HG03135 (cell line): ENCODE data around the gene ZNF232.
"Not testable (repeated sequence)": the region's sequence is repeated elsewhere in the genome, so short reads cannot be mapped to it uniquely, and the experiment has no call there.

Experiments used
- ATAC-seq: cut with Tn5 transposase; IDR thresholded peaks from one replicate; pipeline ENCODE4 v1.9.1; 2021; ENCODE audit warnings: mild to moderate bottlenecking, moderate library complexity; ENCODE audit not compliant: unreplicated experiment

The ZNF232 gene

GRCh38 chr17:5099271-5099670 lies 12.4 kb downstream of the ZNF232 start:
- ATAC-seq, result no peak

DNA sequence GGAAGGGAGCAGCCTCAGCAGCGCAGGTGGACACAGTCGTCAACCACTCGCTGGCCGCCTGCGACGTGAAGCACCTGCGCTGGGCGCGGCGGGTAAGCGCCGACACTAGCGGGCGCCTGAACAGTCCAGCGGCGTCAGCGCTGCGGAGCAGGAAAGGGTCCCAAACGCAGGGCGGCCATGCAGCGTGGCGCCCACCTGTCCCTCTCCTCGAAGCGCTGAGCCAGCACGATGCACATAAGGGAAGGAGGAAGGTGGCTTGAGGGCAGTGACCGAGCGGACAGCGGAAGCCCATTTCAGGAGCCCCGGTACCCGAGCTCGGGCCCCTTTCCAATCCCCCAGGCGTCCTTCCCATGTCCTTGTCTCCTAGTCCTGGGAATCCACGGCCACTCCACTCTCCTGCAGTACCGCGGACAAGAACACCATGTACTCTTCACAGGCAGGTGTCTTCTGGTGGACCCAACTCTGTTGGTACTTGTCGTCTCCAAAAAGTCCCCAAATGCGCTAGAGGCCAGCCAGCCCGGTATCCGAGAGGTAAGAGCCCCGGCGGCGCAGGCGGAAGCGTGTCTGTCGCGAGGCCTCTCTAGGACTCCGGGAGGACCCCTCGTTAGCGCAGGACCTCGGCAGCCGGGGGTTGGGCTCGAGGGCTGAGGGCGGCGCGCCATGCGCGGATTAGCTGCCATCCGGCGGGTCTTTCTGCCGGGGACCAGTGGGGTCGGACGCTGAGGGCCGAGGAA lies 14.4 kb downstream of the ZNF232 start:
- no peak for ATAC-seq

DNA sequence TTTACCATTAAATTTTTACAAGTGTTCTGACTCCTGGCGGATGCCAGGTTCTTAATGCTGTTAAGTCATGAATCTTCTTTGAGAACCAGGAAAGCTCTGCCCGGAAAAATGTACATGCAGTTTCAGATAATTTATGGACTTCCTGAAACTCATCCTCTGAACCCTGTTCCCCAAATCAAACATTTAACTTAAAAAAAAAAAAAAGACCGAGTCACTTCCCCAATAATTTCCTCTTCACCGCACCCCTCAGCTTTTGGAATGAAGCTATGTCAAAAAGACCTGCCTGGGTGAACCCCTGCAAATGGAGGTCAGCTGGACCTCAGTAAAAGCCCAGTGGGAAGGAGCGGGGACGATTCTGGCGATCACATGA lies 15.0 kb downstream of the ZNF232 start:
- ATAC-seq, result no peak

DNA sequence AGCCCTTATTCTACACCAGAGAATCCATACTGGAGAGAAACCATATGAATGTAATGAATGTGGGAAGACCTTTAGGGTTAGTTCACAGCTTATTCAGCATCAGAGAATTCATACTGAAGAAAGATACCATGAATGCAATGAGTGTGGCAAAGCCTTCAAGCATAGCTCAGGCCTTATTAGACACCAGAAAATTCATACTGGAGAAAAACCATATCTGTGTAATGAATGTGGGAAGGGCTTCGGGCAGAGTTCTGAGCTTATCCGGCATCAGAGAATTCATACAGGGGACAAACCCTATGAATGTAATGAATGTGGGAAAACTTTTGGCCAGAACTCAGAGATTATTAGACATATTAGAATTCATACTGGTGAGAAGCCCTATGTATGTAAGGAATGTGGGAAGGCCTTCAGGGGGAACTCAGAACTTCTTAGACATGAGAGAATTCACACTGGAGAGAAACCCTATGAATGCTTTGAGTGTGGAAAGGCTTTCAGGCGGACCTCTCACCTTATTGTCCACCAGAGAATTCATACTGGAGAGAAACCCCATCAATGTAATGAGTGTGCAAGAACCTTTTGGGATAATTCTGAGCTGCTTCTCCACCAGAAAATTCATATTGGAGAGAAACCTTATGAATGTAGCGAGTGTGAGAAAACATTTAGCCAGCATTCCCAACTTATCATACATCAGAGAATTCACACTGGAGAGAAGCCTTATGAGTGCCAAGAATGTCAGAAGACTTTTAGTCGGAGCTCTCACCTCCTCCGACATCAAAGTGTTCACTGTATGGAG lies 19.3 kb downstream of the ZNF232 start:
- no peak for ATAC-seq

- ATAC-seq, result no peak
These were observed 31.1 kb downstream of the ZNF232 start for GRCh38 chr17:5080591-5080990.

- ATAC-seq, result peak; percentile 85
These were observed 33.3 kb downstream of the ZNF232 start, which contains the start of gene ZFP3 for GRCh38 chr17:5078106-5079028. ZFP3 (plus strand) TSS chr17:5078467; CDS start chr17:5091505, 13,038 bp downstream.

- no peak for ATAC-seq
These were observed 33.9 kb downstream of the ZNF232 start for GRCh38 chr17:5077781-5078105.

DNA sequence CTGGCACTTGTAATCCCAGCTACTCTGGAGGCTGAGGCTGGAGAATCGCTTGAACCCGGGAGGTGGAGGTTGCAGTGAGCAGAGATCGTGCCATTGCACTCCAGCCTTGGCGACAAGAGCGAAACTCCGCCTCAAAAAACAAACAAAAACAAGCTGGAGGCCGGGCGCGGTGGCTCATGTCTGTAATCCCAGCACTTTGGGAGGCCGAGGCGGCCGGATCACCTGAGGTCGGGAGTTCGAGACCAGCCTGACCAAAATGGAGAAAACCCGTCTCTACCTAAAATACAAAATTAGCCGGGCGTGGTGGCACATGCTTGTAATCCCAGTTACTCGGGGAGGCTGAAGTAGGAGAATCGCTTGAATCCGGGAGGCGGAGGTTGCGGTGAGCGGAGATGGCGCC lies 34.4 kb downstream of the ZNF232 start:
- not testable (repeated sequence) for ATAC-seq

DNA sequence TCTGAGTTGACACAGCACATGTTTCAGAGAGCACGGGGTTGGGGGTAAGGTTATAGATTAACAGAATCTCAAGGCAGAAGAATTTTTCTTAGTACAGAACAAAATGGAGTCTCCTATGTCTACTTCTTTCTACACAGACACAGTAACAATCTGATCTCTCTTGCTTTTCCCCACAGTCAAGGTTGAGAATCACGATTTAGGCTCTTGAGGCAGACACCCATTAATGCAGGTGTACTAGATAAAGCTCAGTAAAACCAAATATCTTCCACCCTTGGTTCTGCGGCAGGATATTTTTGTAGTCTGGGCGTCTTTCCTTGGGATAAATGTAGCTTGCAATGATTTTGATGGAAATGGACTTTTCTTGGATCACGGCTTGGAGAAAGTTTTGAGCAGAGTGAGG lies 36.2 kb downstream of the ZNF232 start:
- ATAC-seq, result not testable (repeated sequence)

GRCh38 chr17:5069724-5070123 lies 42.0 kb downstream of the ZNF232 start:
- no peak for ATAC-seq

GRCh38 chr17:5068236-5068635 lies 43.4 kb downstream of the ZNF232 start:
- ATAC-seq, result no peak

DNA sequence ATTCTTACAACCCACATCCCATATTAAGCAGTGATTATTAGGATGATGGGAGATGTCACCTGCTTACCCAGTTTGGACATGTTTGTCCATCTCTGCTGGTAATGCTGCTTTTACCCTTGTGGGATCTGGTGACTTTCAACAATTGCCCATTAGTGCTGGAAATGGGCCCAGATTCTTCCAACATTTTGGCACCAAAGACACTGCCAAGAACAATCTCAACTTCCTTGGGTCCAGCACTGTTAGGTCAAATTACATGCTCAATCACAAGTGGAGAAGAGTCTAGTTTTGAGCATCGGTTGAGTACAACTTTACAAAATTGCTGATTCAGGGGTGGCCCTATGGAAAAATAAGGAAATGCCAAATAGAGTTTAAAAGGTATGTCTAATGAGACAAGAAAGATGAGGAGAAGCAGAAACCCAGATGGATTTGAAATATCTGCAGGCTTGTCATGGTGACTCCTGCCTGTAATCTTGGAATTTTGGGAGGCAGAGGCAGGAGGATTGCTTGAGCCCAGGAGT lies 46.4 kb downstream of the ZNF232 start:
- no peak for ATAC-seq
